OCI-LY1 (cell line): ENCODE results near the gene RFPL3.

Source experiments
- H2AFZ ChIP-seq: fragments of 200-600 bp; sonication (generic), shearing (Covaris generic); 2 replicates; pipeline ENCODE4 v1.6.0; 2014; ENCODE audit warnings: antibody characterized with exemption, mild to moderate bottlenecking, low read length
- H3F3A ChIP-seq: fragments of 200-600 bp; sonication (generic), shearing (Covaris generic); 2 replicates; pipeline ENCODE4 v1.6.0; 2014; ENCODE audit warnings: mild to moderate bottlenecking, antibody characterized with exemption, low read length, moderate library complexity; ENCODE audit not compliant: insufficient read depth
- H3K27ac ChIP-seq: fragments of 200-600 bp; sonication (generic); 2 replicates; pipeline ENCODE4 v1.5.1; 2014; ENCODE audit warnings: low read length, mixed run types, mild to moderate bottlenecking, low read depth; ENCODE audit not compliant: poor library complexity, severe bottlenecking
- H3K27me3 ChIP-seq: fragments of 200-600 bp; sonication (generic); 2 replicates; pipeline ENCODE4 v1.6.0; 2014; ENCODE audit warnings: antibody characterized with exemption, mild to moderate bottlenecking, low read length, moderate library complexity; ENCODE audit not compliant: insufficient read depth
- H3K36me3 ChIP-seq: fragments of 200-600 bp; sonication (generic); 2 replicates; pipeline ENCODE4 v1.6.1; 2014; ENCODE audit warnings: mild to moderate bottlenecking, antibody characterized with exemption, low read length, moderate library complexity, mixed read lengths; ENCODE audit not compliant: insufficient read depth
- H3K4me1 ChIP-seq: fragments of 200-600 bp; sonication (generic); 2 replicates; pipeline ENCODE4 v1.5.1; 2014; ENCODE audit warnings: mild to moderate bottlenecking, low read length, moderate library complexity; ENCODE audit not compliant: insufficient read depth, severe bottlenecking
- H3K4me2 ChIP-seq: fragments of 200-600 bp; sonication (generic), shearing (Covaris generic); 2 replicates; pipeline ENCODE4 v1.6.1; 2014; ENCODE audit warnings: low read length
- H3K4me3 ChIP-seq: fragments of 200-600 bp; sonication (generic); 2 replicates; pipeline ENCODE4 v1.5.1; 2014; ENCODE audit warnings: low read length, low read depth, mild to moderate bottlenecking, mixed read lengths; ENCODE audit not compliant: poor library complexity, severe bottlenecking
- H3K79me2 ChIP-seq: fragments of 200-600 bp; shearing (Covaris generic); 2 replicates; pipeline ENCODE4 v1.6.1; 2016; ENCODE audit warnings: mixed run types, low read length, mixed read lengths; ENCODE audit not compliant: insufficient read depth
- H3K9ac ChIP-seq: fragments of 200-600 bp; sonication (generic), shearing (Covaris generic); 2 replicates; pipeline ENCODE4 v1.6.1; 2014; ENCODE audit warnings: mild to moderate bottlenecking, low read length, mixed read lengths
- H3K9me2 ChIP-seq: fragments of 200-600 bp; sonication (generic), shearing (Covaris generic); 2 replicates; pipeline ENCODE4 v1.6.1; 2014; ENCODE audit warnings: low read depth, mild to moderate bottlenecking, low read length, mixed read lengths
- H3K9me3 ChIP-seq: fragments of 200-600 bp; shearing (Covaris generic); 2 replicates; pipeline ENCODE4 v1.6.1; 2014; ENCODE audit warnings: low read length, mixed read lengths
- H4K20me1 ChIP-seq: fragments of 200-600 bp; sonication (generic), shearing (Covaris generic); 2 replicates; pipeline ENCODE4 v1.6.0; 2016; ENCODE audit warnings: mild to moderate bottlenecking, low read length; ENCODE audit not compliant: insufficient read depth
- CTCF ChIP-seq: fragments of 200-600 bp; sonication (generic), shearing (Covaris generic); IDR thresholded peaks from 2 replicates; pipeline ENCODE4 v1.5.1; 2017; ENCODE audit warnings: mild to moderate bottlenecking, antibody characterized with exemption, low read length, moderate library complexity, mixed read lengths
- EZH2 ChIP-seq: fragments of 200-600 bp; sonication (generic), shearing (Covaris generic); IDR thresholded peaks from 2 replicates; pipeline ENCODE4 v1.8.0; 2017; ENCODE audit warnings: borderline replicate concordance, mixed run types, mild to moderate bottlenecking, antibody characterized with exemption, low read length, moderate library complexity, mixed read lengths

RFPL3 gene

GRCh38 chr22:32324505-32325415, 32.9 kb upstream of the RFPL3 start:
- no peak for TF ChIP-seq EZH2
- TF ChIP-seq CTCF: no peak
- Histone ChIP-seq H3K27me3 (0 out of 2 replicates have a peak, but pooled peaks cover 4% of the 10 kb centered on the region), H3K36me3 (no peaks in the 10 kb centered on the region), H2AFZ (no peak overlapping the region), H3F3A (no peaks in the 10 kb centered on the region), H3K9ac (no peak overlapping the region), H4K20me1 (no peaks in the 10 kb centered on the region), H3K9me2 (no peaks in the 10 kb centered on the region), H3K9me3 (no peaks in the 10 kb centered on the region), H3K4me1 (no peaks in the 10 kb centered on the region), H3K27ac (no peak overlapping the region), H3K4me3 (no peak overlapping the region), H3K79me2 (no peaks in the 10 kb centered on the region), H3K4me2 (no peak overlapping the region)

GRCh38 chr22:32325416-32325801, 32.3 kb upstream of the RFPL3 start:
- Histone ChIP-seq H3K9me2 (no peaks in the 10 kb centered on the region), H4K20me1 (no peaks in the 10 kb centered on the region), H3K79me2 (no peaks in the 10 kb centered on the region), H3K9me3 (no peaks in the 10 kb centered on the region), H3K4me1 (no peaks in the 10 kb centered on the region), H3K36me3 (no peaks in the 10 kb centered on the region), H3K27ac (no peak overlapping the region), H3K4me2 (no peak overlapping the region), H3K4me3 (no peak overlapping the region), H3F3A (no peaks in the 10 kb centered on the region), H2AFZ (no peak overlapping the region), H3K27me3 (0 out of 2 replicates have a peak, but pooled peaks cover 4% of the 10 kb centered on the region), H3K9ac (no peak overlapping the region)
- TF ChIP-seq CTCF (no peak), EZH2 (no peak)

GRCh38 chr22:32325811-32326237, 31.8 kb upstream of the RFPL3 start:
- no peak for TF ChIP-seq CTCF
- no peak for TF ChIP-seq EZH2
- Histone ChIP-seq H3K9ac (no peak overlapping the region), H3K4me2 (no peak overlapping the region), H2AFZ (no peak overlapping the region), H3K79me2 (no peaks in the 10 kb centered on the region), H4K20me1 (no peaks in the 10 kb centered on the region), H3F3A (no peaks in the 10 kb centered on the region), H3K27me3 (0 out of 2 replicates have a peak, but pooled peaks cover 4% of the 10 kb centered on the region), H3K4me3 (no peak overlapping the region), H3K9me2 (no peaks in the 10 kb centered on the region), H3K9me3 (no peaks in the 10 kb centered on the region), H3K36me3 (no peaks in the 10 kb centered on the region), H3K27ac (no peak overlapping the region), H3K4me1 (no peaks in the 10 kb centered on the region)
